Parathyroid adenoma (tissue), 2 donors: ENCODE data around the gene ARHGEF2.

Experiments used
- H2AFZ ChIP-seq: fragments of 300-600 bp; sonication (generic); one replicate; pipeline ENCODE4 v1.7.0; 2017; ENCODE audit warnings: antibody characterized with exemption, mild to moderate bottlenecking
- H3K27ac ChIP-seq: fragments of 300-600 bp; sonication (generic); one replicate; pipeline ENCODE4 v1.7.0; 2017
- H3K27me3 ChIP-seq: fragments of 300-600 bp; sonication (generic); one replicate; pipeline ENCODE4 v1.7.0; 2017; ENCODE audit warnings: low read length; ENCODE audit not compliant: control insufficient read depth, insufficient read depth
- H3K36me3 ChIP-seq: fragments of 300-600 bp; sonication (generic); one replicate; pipeline ENCODE4 v1.7.0; 2017; ENCODE audit warnings: low read length; ENCODE audit not compliant: control insufficient read depth, insufficient read depth
- H3K4me1 ChIP-seq: fragments of 300-600 bp; sonication (generic); one replicate; pipeline ENCODE4 v1.7.0; 2017; ENCODE audit warnings: control low read depth
- H3K4me2 ChIP-seq: fragments of 300-600 bp; sonication (generic); one replicate; pipeline ENCODE4 v1.7.0; 2017; ENCODE audit warnings: low read length
- H3K4me3 ChIP-seq: fragments of 300-600 bp; sonication (generic); one replicate; pipeline ENCODE4 v1.7.0; 2017; ENCODE audit warnings: low read depth, low read length
- H3K79me2 ChIP-seq: fragments of 300-600 bp; sonication (generic); one replicate; pipeline ENCODE4 v1.7.0; 2017; ENCODE audit warnings: control low read depth
- H3K9ac ChIP-seq: fragments of 300-600 bp; sonication (generic); one replicate; pipeline ENCODE4 v1.7.0; 2017; ENCODE audit warnings: mild to moderate bottlenecking
- H3K9me3 ChIP-seq: fragments of 300-600 bp; sonication (generic); one replicate; pipeline ENCODE4 v1.7.0; 2017; ENCODE audit warnings: low read length; ENCODE audit not compliant: control insufficient read depth
- CTCF ChIP-seq: fragments of 300-600 bp; sonication (generic); IDR thresholded peaks from one replicate; pipeline ENCODE4 v1.7.0; 2017; ENCODE audit warnings: antibody characterized with exemption, mild to moderate bottlenecking
- donor health status: primary hyperparathyroidism.

ARHGEF2 gene

DNA sequence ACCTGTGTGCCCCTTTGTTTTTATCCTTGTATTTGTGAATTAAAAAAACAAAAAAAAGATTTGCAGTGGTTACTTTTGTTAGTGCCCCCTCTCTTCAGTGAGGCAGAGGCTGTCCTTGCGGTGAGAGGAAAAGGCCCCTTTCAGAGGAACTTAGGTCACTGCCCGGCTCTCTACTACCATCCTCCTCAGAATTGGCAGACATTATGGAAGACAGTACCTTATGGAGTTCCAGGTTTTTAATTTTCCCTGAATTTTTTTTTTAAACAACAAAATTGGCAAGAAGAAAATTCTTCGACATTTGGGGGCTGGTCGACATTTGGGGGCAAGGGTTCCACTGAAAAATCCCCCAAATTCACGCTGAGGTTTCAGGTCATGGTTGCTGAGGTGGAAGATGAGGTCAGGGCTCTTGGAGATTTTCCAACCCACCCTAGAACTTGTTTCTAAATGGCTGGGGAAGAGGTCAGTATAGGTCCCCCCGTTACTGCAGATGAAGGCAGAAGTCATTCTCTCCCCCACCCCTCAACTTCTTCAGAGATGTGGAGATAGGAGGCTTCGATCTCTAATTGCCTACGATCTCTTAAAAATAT lies 31.6 kb downstream of the ARHGEF2 start:
- no peak overlapping the region for H3K4me3 ChIP-seq
- H3K27me3 ChIP-seq = no peaks in the 10 kb centered on the region
- H3K4me1 ChIP-seq = no peaks in the 10 kb centered on the region
- no peaks in the 10 kb centered on the region for H3K79me2 ChIP-seq
- no peak overlapping the region for H3K9ac ChIP-seq
- H3K27ac ChIP-seq = no peak overlapping the region
- H3K4me2 ChIP-seq = no peak overlapping the region
- no peaks in the 10 kb centered on the region for H3K9me3 ChIP-seq
- no peak overlapping the region for H2AFZ ChIP-seq
- TF ChIP-seq CTCF = no peak
- H3K36me3 ChIP-seq = no peaks in the 10 kb centered on the region

GRCh38 chr1:155944444-155944799 lies 33.9 kb downstream of the ARHGEF2 start:
- H3K9me3 ChIP-seq = no peaks in the 10 kb centered on the region
- H3K36me3 ChIP-seq = no peaks in the 10 kb centered on the region
- H3K4me1 ChIP-seq = peaks cover 3% of the 10 kb centered on the region
- H3K27ac ChIP-seq = no peak overlapping the region
- no peak overlapping the region for H2AFZ ChIP-seq
- no peak overlapping the region for H3K4me2 ChIP-seq
- no peaks in the 10 kb centered on the region for H3K27me3 ChIP-seq
- H3K4me3 ChIP-seq = no peak overlapping the region
- H3K79me2 ChIP-seq = no peaks in the 10 kb centered on the region
- no peak for TF ChIP-seq CTCF
- H3K9ac ChIP-seq = no peak overlapping the region

GRCh38 chr1:155942578-155943141 lies 35.7 kb downstream of the ARHGEF2 start:
- Histone ChIP-seq H3K9ac (no peak overlapping the region), H3K4me2 (no peak overlapping the region), H3K79me2 (no peaks in the 10 kb centered on the region), H3K36me3 (no peaks in the 10 kb centered on the region), H3K9me3 (no peaks in the 10 kb centered on the region), H3K4me3 (no peak overlapping the region), H3K4me1 (peaks cover 3% of the 10 kb centered on the region), H3K27me3 (no peaks in the 10 kb centered on the region), H2AFZ (no peak overlapping the region), H3K27ac (no peak overlapping the region)
- TF ChIP-seq CTCF = no peak

GRCh38 chr1:155941845-155942531 lies 36.4 kb downstream of the ARHGEF2 start:
- no peak overlapping the region for H3K4me2 ChIP-seq
- peaks cover 3% of the 10 kb centered on the region for H3K4me1 ChIP-seq
- no peak overlapping the region for H2AFZ ChIP-seq
- H3K79me2 ChIP-seq = no peaks in the 10 kb centered on the region
- H3K4me3 ChIP-seq = no peak overlapping the region
- H3K27me3 ChIP-seq = no peaks in the 10 kb centered on the region
- no peak overlapping the region for H3K9ac ChIP-seq
- H3K36me3 ChIP-seq = no peaks in the 10 kb centered on the region
- no peaks in the 10 kb centered on the region for H3K9me3 ChIP-seq
- TF ChIP-seq CTCF = no peak
- no peak overlapping the region for H3K27ac ChIP-seq
